Measurements from ENCODE around the gene GRIA4. TPM values are rescaled to one million over a fixed set of nuclear protein-coding genes. Genes with fewer than 3 reads are reported as not detected.

The GRIA4 gene
- total RNA-seq, 1 donor from 2014 or later: 8.7 TPM

DNA sequence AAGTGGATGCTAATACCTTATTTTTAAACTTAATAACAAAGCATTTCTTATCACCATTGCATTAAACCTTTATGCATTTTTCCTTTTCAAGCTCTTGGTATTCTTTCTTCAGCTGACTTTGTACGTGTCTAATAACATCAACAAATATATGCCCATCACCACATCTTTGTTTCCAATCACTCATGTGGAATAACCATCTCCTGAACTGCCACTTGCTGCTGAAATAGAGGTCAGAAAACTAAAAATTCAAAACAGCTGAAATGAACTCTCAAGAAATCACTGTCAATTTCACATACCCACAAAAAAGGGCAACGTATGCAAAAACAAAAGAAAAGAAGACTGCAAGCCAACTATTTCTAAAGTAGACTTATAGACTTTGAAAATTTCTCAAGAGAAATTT, 404.7 kb downstream of the GRIA4 start:
- no peak overlapping the region for H3K4me3 Mint-ChIP-seq (ENCODE audit: unreplicated experiment)
- no peak overlapping the region for H3K27ac Mint-ChIP-seq (ENCODE audit: unreplicated experiment)
- no peaks in the 10 kb centered on the region for H3K9me3 Mint-ChIP-seq (ENCODE audit: unreplicated experiment)
- no peak for DNase-seq (ENCODE audit: low spot score)
- peaks cover 3% of the 10 kb centered on the region for H3K27me3 Mint-ChIP-seq (ENCODE audit: unreplicated experiment)
- TF ChIP-seq CTCF (IDR thresholded peaks at IDR 0.05; ENCODE audit: unreplicated experiment): no peak
- peaks cover 4% of the 10 kb centered on the region for H3K4me1 Mint-ChIP-seq (ENCODE audit: unreplicated experiment)
- H3K36me3 Mint-ChIP-seq (ENCODE audit: low read depth, unreplicated experiment): peaks cover 4% of the 10 kb centered on the region

- DNase-seq (ENCODE audit: low spot score): no peak
- Mint-ChIP-seq H3K27ac (ENCODE audit: unreplicated experiment) (no peak overlapping the region), H3K27me3 (ENCODE audit: unreplicated experiment) (peaks cover 3% of the 10 kb centered on the region), H3K36me3 (ENCODE audit: low read depth, unreplicated experiment) (no peaks in the 10 kb centered on the region), H3K4me1 (ENCODE audit: unreplicated experiment) (peaks cover 4% of the 10 kb centered on the region), H3K9me3 (ENCODE audit: unreplicated experiment) (no peaks in the 10 kb centered on the region), H3K4me3 (ENCODE audit: unreplicated experiment) (no peak overlapping the region)
- TF ChIP-seq CTCF (IDR thresholded peaks at IDR 0.05; ENCODE audit: unreplicated experiment): no peak
Observed at GRCh38 chr11:106015066-106015465, 405.2 kb downstream of the GRIA4 start.

- H3K36me3 Mint-ChIP-seq (ENCODE audit: low read depth, unreplicated experiment): no peaks in the 10 kb centered on the region
- peaks cover 10% of the 10 kb centered on the region for H3K4me1 Mint-ChIP-seq (ENCODE audit: unreplicated experiment)
- no peak overlapping the region for H3K27ac Mint-ChIP-seq (ENCODE audit: unreplicated experiment)
Observed at GRCh38 chr11:106017093-106017492, 407.2 kb downstream of the GRIA4 start.

GRCh38 chr11:106021181-106021966, 411.5 kb downstream of the GRIA4 start:
- H3K27me3 Mint-ChIP-seq (ENCODE audit: unreplicated experiment): peaks cover 6% of the 10 kb centered on the region
- H3K27ac Mint-ChIP-seq (ENCODE audit: unreplicated experiment): no peak overlapping the region
- no peaks in the 10 kb centered on the region for H3K36me3 Mint-ChIP-seq (ENCODE audit: low read depth, unreplicated experiment)
- no peaks in the 10 kb centered on the region for H3K9me3 Mint-ChIP-seq (ENCODE audit: unreplicated experiment)
- no peak for TF ChIP-seq CTCF (IDR thresholded peaks at IDR 0.05; ENCODE audit: unreplicated experiment)
- no peak for DNase-seq (ENCODE audit: low spot score)
- peaks cover 17% of the 10 kb centered on the region for H3K4me1 Mint-ChIP-seq (ENCODE audit: unreplicated experiment)
- peak overlapping the region; percentile 97 for H3K4me3 Mint-ChIP-seq (ENCODE audit: unreplicated experiment)

More at GRCh38 chr11:106017093-106017492, 407.2 kb downstream of the GRIA4 start:
- no peaks in the 10 kb centered on the region for H3K27me3 Mint-ChIP-seq (ENCODE audit: unreplicated experiment)
- TF ChIP-seq CTCF (IDR thresholded peaks at IDR 0.05; ENCODE audit: unreplicated experiment): no peak
- H3K9me3 Mint-ChIP-seq (ENCODE audit: unreplicated experiment): no peaks in the 10 kb centered on the region
- no peak overlapping the region for H3K4me3 Mint-ChIP-seq (ENCODE audit: unreplicated experiment)
- DNase-seq (ENCODE audit: low spot score): no peak
